Mesenchymal stem cell (in vitro differentiated cells and primary cell): ENCODE measurements around the gene CNOT4.

ENCODE experiments used
- DNase-seq: peaks from one replicate; pipeline ENCODE4 v3.0.0-alpha.2; 2013
- H2AFZ ChIP-seq: one replicate; pipeline ENCODE4 v1.6.1; 2013; ENCODE audit warnings: low read depth, mild to moderate bottlenecking, control low read depth, inconsistent platforms, low read length, moderate library complexity
- H2AK5ac ChIP-seq: 2 replicates; pipeline ENCODE4 v1.6.1; 2013; ENCODE audit warnings: low read length, moderate library complexity, mild to moderate bottlenecking, inconsistent platforms; ENCODE audit not compliant: severe bottlenecking
- H2BK120ac ChIP-seq: one replicate; pipeline ENCODE4 v1.6.1; 2013; ENCODE audit warnings: low read depth, mild to moderate bottlenecking, inconsistent platforms, low read length, moderate library complexity
- H2BK12ac ChIP-seq, 2 experiments: one replicate each; pipeline ENCODE4 v1.6.1; 2013; ENCODE audit warnings: inconsistent platforms in 2 of 2, low read length in 2 of 2, mild to moderate bottlenecking in 2 of 2, moderate library complexity in 2 of 2, control low read depth in 1 of 2
- H2BK15ac ChIP-seq: one replicate; pipeline ENCODE4 v1.6.1; 2013; ENCODE audit warnings: mild to moderate bottlenecking, low read depth, inconsistent platforms; ENCODE audit not compliant: poor library complexity, severe bottlenecking
- H2BK5ac ChIP-seq: 2 replicates; pipeline ENCODE4 v1.6.1; 2013; ENCODE audit warnings: low read depth, mild to moderate bottlenecking, low read length, control low read depth, inconsistent platforms; ENCODE audit not compliant: poor library complexity, severe bottlenecking
- H3K14ac ChIP-seq, 2 experiments: one replicate each; pipeline ENCODE4 v1.6.1; 2013; ENCODE audit warnings: inconsistent platforms in 2 of 2, low read length in 2 of 2, control low read depth in 1 of 2, mild to moderate bottlenecking in 1 of 2, moderate library complexity in 1 of 2
- H3K18ac ChIP-seq, 2 experiments: one replicate each; pipeline ENCODE4 v1.6.1; 2013; ENCODE audit warnings: inconsistent platforms in 2 of 2, low read length in 2 of 2, control low read depth in 1 of 2, low read depth in 1 of 2, mild to moderate bottlenecking in 1 of 2
- H3K23ac ChIP-seq, 2 experiments: one replicate each; pipeline ENCODE4 v1.6.1; 2013; ENCODE audit warnings: inconsistent platforms in 2 of 2, low read length in 2 of 2, mild to moderate bottlenecking in 2 of 2, moderate library complexity in 2 of 2, control low read depth in 1 of 2
- H3K27ac ChIP-seq: 2 replicates; pipeline ENCODE4 v1.5.1; 2013; ENCODE audit warnings: mild to moderate bottlenecking, moderate library complexity, low read length, control low read depth, inconsistent platforms; ENCODE audit not compliant: poor library complexity, severe bottlenecking
- H3K27me3 ChIP-seq, 2 experiments: 2 replicates each; pipeline versions ENCODE4 v1.6.1 to v1.7.0; 2013; ENCODE audit warnings: low read length in 2 of 2, mild to moderate bottlenecking in 2 of 2, moderate library complexity in 2 of 2, control low read depth in 1 of 2, inconsistent platforms in 1 of 2; ENCODE audit not compliant: control insufficient read depth in 1 of 2, insufficient read depth in 1 of 2
- H3K36me3 ChIP-seq, 2 experiments: 2 replicates each; pipeline versions ENCODE4 v1.6.1 to v1.7.0; 2013; ENCODE audit warnings: low read length in 2 of 2, control low read depth in 1 of 2, inconsistent platforms in 1 of 2, low read depth in 1 of 2, mild to moderate bottlenecking in 1 of 2; ENCODE audit not compliant: insufficient read depth in 2 of 2, control insufficient read depth in 1 of 2
- H3K4ac ChIP-seq, 2 experiments: one replicate each; pipeline ENCODE4 v1.6.1; 2013; ENCODE audit warnings: inconsistent platforms in 2 of 2, low read length in 2 of 2, mild to moderate bottlenecking in 2 of 2, moderate library complexity in 2 of 2, control low read depth in 1 of 2, low read depth in 1 of 2
- H3K4me1 ChIP-seq: 2 replicates; pipeline ENCODE4 v1.6.1; 2013; ENCODE audit warnings: low read depth, low read length, control low read depth; ENCODE audit not compliant: control insufficient read depth, insufficient read depth
- H3K4me2 ChIP-seq: 2 replicates; pipeline ENCODE4 v1.6.1; 2013; ENCODE audit warnings: low read length, mild to moderate bottlenecking, inconsistent platforms; ENCODE audit not compliant: poor library complexity, severe bottlenecking
- H3K4me3 ChIP-seq, 2 experiments: 2 replicates each; pipeline versions ENCODE4 v1.5.1 to v1.7.0; 2013; ENCODE audit warnings: low read length in 2 of 2, mild to moderate bottlenecking in 2 of 2, control low read depth in 1 of 2, low read depth in 1 of 2; ENCODE audit not compliant: insufficient read depth in 1 of 2
- H3K79me1 ChIP-seq: replicated peaks from 2 replicates; pipeline ENCODE4 v1.6.1; 2013; ENCODE audit warnings: mild to moderate bottlenecking, control low read depth, low read length, inconsistent platforms; ENCODE audit not compliant: poor library complexity, severe bottlenecking
- H3K9ac ChIP-seq: 2 replicates; pipeline ENCODE4 v1.7.0; 2013; ENCODE audit warnings: mild to moderate bottlenecking, low read length, moderate library complexity
- H3K9me3 ChIP-seq: 2 replicates; pipeline ENCODE4 v1.7.0; 2013; ENCODE audit warnings: mild to moderate bottlenecking, low read length; ENCODE audit not compliant: control insufficient read depth
- H4K8ac ChIP-seq: one replicate; pipeline ENCODE4 v1.6.1; 2013; ENCODE audit warnings: inconsistent platforms, mild to moderate bottlenecking, low read length, moderate library complexity
- H4K91ac ChIP-seq: one replicate; pipeline ENCODE4 v1.6.1; 2013; ENCODE audit warnings: mild to moderate bottlenecking, low read length, inconsistent platforms
- WGBS: methylation state at CpG from one replicate; pipeline ENCODE4 v1.1.7; 2013; ENCODE audit warnings: mixed read lengths; 5-methylcytosine and 5-hydroxymethylcytosine counted together

CNOT4 gene

GRCh38 chr7:135518748-135519147 is 8.8 kb upstream of the CNOT4 start:
- H2BK5ac ChIP-seq, result no peak overlapping the region
- no peak overlapping the region for H3K14ac ChIP-seq
- no CpG with 5 or more reads among the region's 1 CpG for WGBS
- H3K36me3 ChIP-seq, result no peaks in the 10 kb centered on the region
- no peak overlapping the region for H3K4me3 ChIP-seq
- no peaks in the 10 kb centered on the region for H3K27me3 ChIP-seq
- no peak overlapping the region for H2BK15ac ChIP-seq
- no peak overlapping the region for H3K23ac ChIP-seq
- DNase-seq, result no peak
- no peak overlapping the region for H2BK12ac ChIP-seq
- H3K79me1 ChIP-seq, result no peaks in the 10 kb centered on the region
- H3K4me2 ChIP-seq, result no peak overlapping the region
- H2AK5ac ChIP-seq, result no peak overlapping the region
- no peak overlapping the region for H3K27ac ChIP-seq
- no peak overlapping the region for H2AFZ ChIP-seq
- H3K4me1 ChIP-seq, result no peaks in the 10 kb centered on the region
- no peak overlapping the region for H3K18ac ChIP-seq
- H3K9ac ChIP-seq, result no peak overlapping the region
- H4K91ac ChIP-seq, result no peak overlapping the region
- H4K8ac ChIP-seq, result no peak overlapping the region
- no peak overlapping the region for H3K4ac ChIP-seq
- H2BK120ac ChIP-seq, result no peak overlapping the region
- H3K9me3 ChIP-seq, result no peaks in the 10 kb centered on the region

- no peak overlapping the region for H3K27ac ChIP-seq
- no peaks in the 10 kb centered on the region for H3K9me3 ChIP-seq
- H3K4ac ChIP-seq, result no peak overlapping the region
- no peak overlapping the region for H2BK5ac ChIP-seq
- H3K23ac ChIP-seq, result no peak overlapping the region
- H3K4me2 ChIP-seq, result no peak overlapping the region
- no peak overlapping the region for H3K4me3 ChIP-seq
- H3K14ac ChIP-seq, result no peak overlapping the region
- no peak overlapping the region for H3K18ac ChIP-seq
- H2AK5ac ChIP-seq, result no peak overlapping the region
- no peak overlapping the region for H2BK15ac ChIP-seq
- no peaks in the 10 kb centered on the region for H3K27me3 ChIP-seq
- DNase-seq, result no peak
- no peak overlapping the region for H4K8ac ChIP-seq
- no peak overlapping the region for H4K91ac ChIP-seq
- no peak overlapping the region for H2BK12ac ChIP-seq
- WGBS, result 95% methylated on average over 3 of the region's 3 CpGs
- no peak overlapping the region for H2BK120ac ChIP-seq
- H3K36me3 ChIP-seq, result no peaks in the 10 kb centered on the region
- no peaks in the 10 kb centered on the region for H3K79me1 ChIP-seq
- no peak overlapping the region for H3K9ac ChIP-seq
- no peak overlapping the region for H2AFZ ChIP-seq
- no peaks in the 10 kb centered on the region for H3K4me1 ChIP-seq
Measured at GRCh38 chr7:135517060-135517459, 7.2 kb upstream of the CNOT4 start.

GRCh38 chr7:135514856-135515255 is 5.0 kb upstream of the CNOT4 start:
- H4K91ac ChIP-seq, result no peak overlapping the region
- H2AK5ac ChIP-seq, result no peak overlapping the region
- H3K18ac ChIP-seq, result no peak overlapping the region
- H3K9ac ChIP-seq, result no peak overlapping the region
- H2BK15ac ChIP-seq, result no peak overlapping the region
- H3K14ac ChIP-seq, result no peak overlapping the region
- DNase-seq, result no peak
- H2AFZ ChIP-seq, result no peak overlapping the region
- H3K4me3 ChIP-seq, result no peak overlapping the region
- 64% methylated on average over 1 of the region's 3 CpGs for WGBS
- no peak overlapping the region for H3K4me2 ChIP-seq
- no peaks in the 10 kb centered on the region for H3K9me3 ChIP-seq
- no peaks in the 10 kb centered on the region for H3K79me1 ChIP-seq
- no peak overlapping the region for H2BK120ac ChIP-seq
- no peak overlapping the region for H2BK5ac ChIP-seq
- no peak overlapping the region for H2BK12ac ChIP-seq
- no peaks in the 10 kb centered on the region for H3K36me3 ChIP-seq
- H3K4ac ChIP-seq, result no peak overlapping the region
- H3K27me3 ChIP-seq, result no peaks in the 10 kb centered on the region
- no peak overlapping the region for H4K8ac ChIP-seq
- no peak overlapping the region for H3K27ac ChIP-seq
- no peak overlapping the region for H3K23ac ChIP-seq
- H3K4me1 ChIP-seq, result peaks cover 2% of the 10 kb centered on the region

GRCh38 chr7:135512135-135512887 is 2.4 kb upstream of the CNOT4 start:
- no peak overlapping the region for H3K18ac ChIP-seq
- H3K27me3 ChIP-seq, result no peaks in the 10 kb centered on the region
- WGBS, result 100% methylated on average over 2 of the region's 2 CpGs
- no peaks in the 10 kb centered on the region for H3K79me1 ChIP-seq
- no peak overlapping the region for H3K23ac ChIP-seq
- no peaks in the 10 kb centered on the region for H3K36me3 ChIP-seq
- H3K4me1 ChIP-seq, result peaks cover 2% of the 10 kb centered on the region
- H2BK120ac ChIP-seq, result no peak overlapping the region
- no peak overlapping the region for H3K14ac ChIP-seq
- no peak overlapping the region for H2BK12ac ChIP-seq
- H2BK15ac ChIP-seq, result no peak overlapping the region
- no peak overlapping the region for H4K91ac ChIP-seq
- H3K9ac ChIP-seq, result peak overlapping the region; percentile 4
- no peak overlapping the region for H3K27ac ChIP-seq
- no peak overlapping the region for H3K4me2 ChIP-seq
- no peaks in the 10 kb centered on the region for H3K9me3 ChIP-seq
- DNase-seq, result peak; percentile 67
- H2BK5ac ChIP-seq, result no peak overlapping the region
- no peak overlapping the region for H2AFZ ChIP-seq
- no peak overlapping the region for H3K4me3 ChIP-seq
- no peak overlapping the region for H3K4ac ChIP-seq
- H4K8ac ChIP-seq, result no peak overlapping the region
- no peak overlapping the region for H2AK5ac ChIP-seq
